Memory B cell (primary cell): ENCODE results near the gene GLS.
"Not testable (repeated sequence)": the region's sequence is repeated elsewhere in the genome, so short reads cannot be mapped to it uniquely, and the experiment has no call there.

Experiments
- ATAC-seq: fragments of 150-1000 bp; cut with Tn5 transposase; 2 replicates; pipeline ENCODE4 v1.10.0; 2021; ENCODE audit warnings: low read depth, mild to moderate bottlenecking, moderate library complexity
- DNase-seq, 2 donors: peaks; one replicate each; pipeline ENCODE4 v3.0.0; 2022; ENCODE audit warnings: low spot score in 2 of 2
- H3K27ac Mint-ChIP-seq: one replicate; pipeline ENCODE4 v1.8.0; 2022; ENCODE audit warnings: mild to moderate bottlenecking, moderate library complexity, mixed read lengths
- H3K27me3 Mint-ChIP-seq: one replicate; pipeline ENCODE4 v1.8.0; 2022; ENCODE audit warnings: mixed read lengths
- H3K36me3 Mint-ChIP-seq: one replicate; pipeline ENCODE4 v1.8.0; 2022; ENCODE audit warnings: mild to moderate bottlenecking, mixed read lengths
- H3K4me1 Mint-ChIP-seq: one replicate; pipeline ENCODE4 v1.8.0; 2022; ENCODE audit warnings: mixed read lengths
- H3K4me3 Mint-ChIP-seq: one replicate; pipeline ENCODE4 v1.8.0; 2022; ENCODE audit warnings: mild to moderate bottlenecking, moderate library complexity, mixed read lengths
- H3K9me3 Mint-ChIP-seq: one replicate; pipeline ENCODE4 v1.8.0; 2022; ENCODE audit warnings: mixed read lengths

The GLS gene

GRCh38 chr2:190846746-190847145 lies 33.9 kb upstream of the GLS start:
- no peaks in the 10 kb centered on the region for H3K27me3 Mint-ChIP-seq

DNA sequence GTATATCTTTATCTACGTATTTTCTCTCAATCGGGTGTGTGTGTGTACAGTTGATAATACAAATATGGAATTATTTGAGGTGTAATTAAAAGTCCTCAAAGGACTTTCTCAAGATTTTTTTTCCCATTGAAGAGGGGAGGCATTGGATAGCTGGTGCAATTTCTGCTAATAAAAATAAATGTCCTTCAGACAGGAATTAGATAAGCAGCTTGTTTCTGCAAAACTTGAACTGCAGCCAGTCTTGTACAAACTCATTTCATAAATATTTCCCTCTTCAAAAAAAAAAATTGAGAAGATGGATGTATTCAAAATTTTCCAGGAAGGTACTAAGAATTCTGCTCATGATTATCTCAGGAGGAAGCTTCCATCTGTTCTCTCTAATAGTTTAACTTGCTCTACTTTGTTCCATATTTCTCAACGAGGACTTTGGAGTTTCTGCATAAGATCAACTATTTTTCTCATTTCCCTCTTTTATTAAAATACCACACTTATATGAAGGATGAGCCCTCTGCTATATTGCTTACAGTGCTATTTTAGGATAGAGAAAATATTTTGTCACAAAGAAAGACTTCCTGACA lies 33.0 kb upstream of the GLS start:
- ATAC-seq (no peak), DNase-seq (no peak)
- peaks cover 6% of the 10 kb centered on the region for H3K36me3 Mint-ChIP-seq
- no peak overlapping the region for H3K4me3 Mint-ChIP-seq
- no peaks in the 10 kb centered on the region for H3K9me3 Mint-ChIP-seq
- peaks cover 3% of the 10 kb centered on the region for H3K4me1 Mint-ChIP-seq
- no peaks in the 10 kb centered on the region for H3K27me3 Mint-ChIP-seq
- H3K27ac Mint-ChIP-seq = no peak overlapping the region

More at GRCh38 chr2:190846746-190847145, 33.9 kb upstream of the GLS start:
- DNase-seq (no peak), ATAC-seq (no peak)
- H3K4me1 Mint-ChIP-seq = peaks cover 3% of the 10 kb centered on the region
- no peak overlapping the region for H3K4me3 Mint-ChIP-seq
- H3K27ac Mint-ChIP-seq = no peak overlapping the region
- peaks cover 14% of the 10 kb centered on the region for H3K36me3 Mint-ChIP-seq
- no peaks in the 10 kb centered on the region for H3K9me3 Mint-ChIP-seq

DNA sequence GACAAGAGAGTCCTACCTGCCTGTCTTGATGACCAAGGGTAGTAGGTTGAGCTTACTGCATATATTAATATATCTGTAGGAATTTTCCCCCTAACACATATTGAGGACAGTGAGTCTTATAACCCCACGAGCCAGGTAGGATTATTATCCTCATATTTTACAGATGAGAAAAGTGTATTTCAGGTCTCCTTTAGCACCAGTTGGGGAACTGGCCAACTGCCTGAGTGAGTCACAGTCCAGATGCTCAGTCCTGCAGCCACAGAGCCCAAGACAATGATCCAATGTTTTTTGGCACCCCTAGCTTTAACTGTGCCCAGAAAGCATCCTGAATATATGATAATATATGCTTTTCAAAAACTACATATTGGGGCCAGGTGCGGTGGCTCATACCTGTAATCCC lies 30.8 kb upstream of the GLS start:
- no peaks in the 10 kb centered on the region for H3K27me3 Mint-ChIP-seq
- H3K9me3 Mint-ChIP-seq = no peaks in the 10 kb centered on the region
- H3K27ac Mint-ChIP-seq = no peak overlapping the region
- peaks cover 1% of the 10 kb centered on the region for H3K36me3 Mint-ChIP-seq
- no peak overlapping the region for H3K4me3 Mint-ChIP-seq
- H3K4me1 Mint-ChIP-seq = peaks cover 5% of the 10 kb centered on the region
- no peak for DNase-seq
- ATAC-seq = no peak

GRCh38 chr2:190853022-190853421 lies 27.6 kb upstream of the GLS start:
- not testable (repeated sequence) for H3K36me3 Mint-ChIP-seq, H3K9me3 Mint-ChIP-seq, H3K4me1 Mint-ChIP-seq, H3K27ac Mint-ChIP-seq, H3K4me3 Mint-ChIP-seq, H3K27me3 Mint-ChIP-seq, ATAC-seq, DNase-seq

- ATAC-seq = no peak
- no peak for DNase-seq
- H3K36me3 Mint-ChIP-seq = peaks cover 1% of the 10 kb centered on the region
- peaks cover 5% of the 10 kb centered on the region for H3K4me1 Mint-ChIP-seq
- H3K27ac Mint-ChIP-seq = no peak overlapping the region
- no peaks in the 10 kb centered on the region for H3K27me3 Mint-ChIP-seq
- no peak overlapping the region for H3K4me3 Mint-ChIP-seq
- H3K9me3 Mint-ChIP-seq = no peaks in the 10 kb centered on the region
Measured at GRCh38 chr2:190853531-190854383, 26.9 kb upstream of the GLS start.

- no peak overlapping the region for H3K4me3 Mint-ChIP-seq
- H3K27ac Mint-ChIP-seq = no peak overlapping the region
- no peaks in the 10 kb centered on the region for H3K9me3 Mint-ChIP-seq
- DNase-seq (no peak), ATAC-seq (no peak)
- no peaks in the 10 kb centered on the region for H3K27me3 Mint-ChIP-seq
- peaks cover 2% of the 10 kb centered on the region for H3K36me3 Mint-ChIP-seq
- H3K4me1 Mint-ChIP-seq = peaks cover 2% of the 10 kb centered on the region
Measured at GRCh38 chr2:190854726-190855125, 25.9 kb upstream of the GLS start.

- Mint-ChIP-seq H3K9me3 (no peaks in the 10 kb centered on the region), H3K27ac (no peak overlapping the region), H3K27me3 (no peaks in the 10 kb centered on the region), H3K4me1 (peaks cover 2% of the 10 kb centered on the region), H3K36me3 (peaks cover 5% of the 10 kb centered on the region), H3K4me3 (no peak overlapping the region)
- DNase-seq (no peak), ATAC-seq (no peak)
Measured at GRCh38 chr2:190855245-190855644, 25.4 kb upstream of the GLS start.

DNA sequence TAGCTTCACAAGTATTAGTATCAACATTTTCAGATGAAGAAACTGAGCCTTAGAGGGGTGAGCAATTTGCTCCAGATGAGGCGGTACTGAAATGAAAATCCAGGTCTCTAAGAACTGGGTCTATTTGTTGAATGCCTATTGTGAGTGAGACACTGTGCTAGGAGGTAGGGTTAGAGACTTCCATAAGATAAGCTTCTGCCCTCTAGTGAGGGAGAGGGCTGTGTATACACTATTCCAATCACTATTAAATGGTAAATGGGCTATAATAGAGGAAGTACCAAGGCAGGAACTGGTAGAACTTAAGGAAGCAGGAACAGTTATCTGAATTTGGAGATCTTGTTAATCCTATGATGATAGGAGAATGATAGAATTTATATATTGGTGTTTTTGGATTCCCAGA lies 23.6 kb upstream of the GLS start:
- Mint-ChIP-seq H3K36me3 (peaks cover 14% of the 10 kb centered on the region), H3K4me1 (peaks cover 2% of the 10 kb centered on the region), H3K4me3 (no peak overlapping the region), H3K27me3 (no peaks in the 10 kb centered on the region), H3K27ac (no peak overlapping the region), H3K9me3 (no peaks in the 10 kb centered on the region)
- ATAC-seq = no peak
- no peak for DNase-seq

DNA sequence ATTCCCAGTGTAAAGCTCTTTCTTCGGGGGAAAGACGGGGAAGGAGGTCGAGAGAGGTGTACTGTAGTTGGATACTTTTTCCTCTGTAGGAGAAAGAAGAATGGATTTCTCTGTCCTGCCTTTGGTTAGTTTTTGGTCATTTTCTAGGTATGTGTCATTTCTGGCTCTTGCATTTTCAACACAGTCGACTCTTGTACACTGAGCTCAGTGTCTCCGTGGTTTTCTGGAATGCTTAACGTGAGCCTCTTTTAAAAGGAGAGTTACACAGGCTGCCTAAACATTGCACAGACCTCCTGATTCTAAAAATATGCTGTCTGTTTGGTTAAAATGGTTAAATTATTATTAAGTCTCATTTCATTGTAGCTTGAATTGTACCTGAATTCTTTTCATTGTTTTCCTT lies 21.8 kb upstream of the GLS start:
- H3K27ac Mint-ChIP-seq = no peak overlapping the region
- ATAC-seq (no peak), DNase-seq (no peak)

DNA sequence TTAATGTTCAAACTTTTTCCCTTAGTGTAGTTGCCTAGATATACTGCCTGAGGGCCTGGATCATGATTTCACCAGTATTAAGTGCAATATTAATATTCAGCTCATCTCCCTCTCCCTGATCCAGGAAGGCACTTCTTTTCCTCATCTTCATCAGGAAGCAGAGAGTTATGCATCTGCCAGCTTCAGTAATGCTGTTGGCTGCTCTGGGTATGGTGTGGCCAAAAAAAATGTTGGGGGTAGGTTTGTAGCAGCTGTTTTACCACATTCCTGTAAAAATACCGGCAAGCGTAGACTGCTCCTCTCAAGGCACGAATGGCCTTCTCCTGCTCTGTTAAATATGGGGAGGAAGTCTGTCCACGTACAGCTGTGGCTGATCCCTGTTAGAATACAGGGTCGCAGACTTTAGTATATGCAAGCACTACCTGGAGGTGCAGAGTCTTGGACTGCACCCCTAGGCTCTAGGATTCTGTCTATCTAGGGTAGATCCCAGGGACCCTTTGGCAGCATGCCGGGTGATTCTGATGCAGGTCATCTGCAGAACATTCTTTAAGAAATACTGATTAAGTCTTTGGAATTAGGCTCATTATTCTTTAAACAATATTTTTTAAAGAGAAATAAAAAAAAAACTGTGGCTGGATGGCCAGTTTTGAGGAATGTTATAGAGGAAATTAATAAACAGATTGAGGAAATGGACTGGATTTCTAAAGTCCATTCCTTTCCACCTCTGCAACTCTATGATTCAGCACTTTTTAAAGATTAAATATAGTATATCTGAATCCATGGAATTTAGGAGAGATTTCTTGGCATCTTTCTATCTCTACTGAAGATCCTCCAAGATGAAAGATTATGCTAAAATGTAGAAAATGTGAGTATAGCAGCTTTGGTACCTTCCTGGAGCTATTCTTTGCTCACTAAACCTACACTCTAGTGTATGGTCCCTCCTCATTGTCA lies 21.0 kb upstream of the GLS start:
- no peak for ATAC-seq
- Mint-ChIP-seq H3K27ac (no peak overlapping the region), H3K4me3 (no peak overlapping the region)

More for the DNA sequence above, 21.8 kb upstream of the GLS start:
- H3K9me3 Mint-ChIP-seq = no peaks in the 10 kb centered on the region
- no peaks in the 10 kb centered on the region for H3K27me3 Mint-ChIP-seq
- peaks cover 2% of the 10 kb centered on the region for H3K4me1 Mint-ChIP-seq
- no peak overlapping the region for H3K4me3 Mint-ChIP-seq
- H3K36me3 Mint-ChIP-seq = peaks cover 27% of the 10 kb centered on the region

GRCh38 chr2:190860985-190861680 lies 19.5 kb upstream of the GLS start:
- H3K4me3 Mint-ChIP-seq = no peak overlapping the region
- no peak overlapping the region for H3K27ac Mint-ChIP-seq
- no peaks in the 10 kb centered on the region for H3K27me3 Mint-ChIP-seq
- H3K4me1 Mint-ChIP-seq = no peaks in the 10 kb centered on the region
- H3K9me3 Mint-ChIP-seq = no peaks in the 10 kb centered on the region
- peaks cover 37% of the 10 kb centered on the region for H3K36me3 Mint-ChIP-seq
- DNase-seq (no peak), ATAC-seq (no peak)

More for the DNA sequence above, 21.0 kb upstream of the GLS start:
- no peaks in the 10 kb centered on the region for H3K27me3 Mint-ChIP-seq
- H3K4me1 Mint-ChIP-seq = no peaks in the 10 kb centered on the region
- no peaks in the 10 kb centered on the region for H3K9me3 Mint-ChIP-seq
- peaks cover 27% of the 10 kb centered on the region for H3K36me3 Mint-ChIP-seq
- no peak for DNase-seq

DNA sequence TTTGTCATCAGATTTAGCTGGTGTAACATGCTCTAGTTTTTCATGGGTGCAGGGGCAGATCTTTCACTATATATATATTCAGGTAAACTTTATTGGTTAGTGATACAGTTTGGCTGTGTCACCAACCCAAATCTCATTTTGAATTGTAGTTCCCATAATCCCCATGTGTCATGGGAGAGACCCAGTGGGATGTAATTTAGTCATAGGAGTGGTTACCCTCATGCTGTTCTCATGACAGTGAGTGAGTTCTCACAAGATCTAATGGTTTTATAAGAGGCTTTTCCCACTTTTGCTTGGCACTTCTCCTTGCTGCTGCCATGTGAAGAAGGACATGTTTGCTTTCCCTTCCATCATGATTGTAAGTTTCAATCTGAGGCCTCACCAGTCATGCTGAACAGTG lies 18.5 kb upstream of the GLS start:
- H3K4me3 Mint-ChIP-seq, ATAC-seq: not testable (repeated sequence)

GRCh38 chr2:190862571-190862991 lies 18.0 kb upstream of the GLS start:
- H3K27me3 Mint-ChIP-seq = no peaks in the 10 kb centered on the region
- DNase-seq (no peak), ATAC-seq (no peak)
- no peaks in the 10 kb centered on the region for H3K4me1 Mint-ChIP-seq
- peaks cover 43% of the 10 kb centered on the region for H3K36me3 Mint-ChIP-seq
- H3K27ac Mint-ChIP-seq = no peak overlapping the region
- H3K4me3 Mint-ChIP-seq = no peak overlapping the region
- no peaks in the 10 kb centered on the region for H3K9me3 Mint-ChIP-seq

More for the DNA sequence above, 18.5 kb upstream of the GLS start:
- not testable (repeated sequence) for H3K27me3 Mint-ChIP-seq, H3K9me3 Mint-ChIP-seq, H3K4me1 Mint-ChIP-seq, H3K27ac Mint-ChIP-seq, DNase-seq
- H3K36me3 Mint-ChIP-seq = peaks cover 41% of the 10 kb centered on the region
